PC-9 (cell line): ENCODE measurements around the gene ADIPOR2.

Experiments
- EZH2 ChIP-seq: fragments of 200-600 bp; sonication (generic); IDR thresholded peaks from 2 replicates; pipeline ENCODE4 v1.8.0; 2017; ENCODE audit warnings: antibody characterized with exemption, low read depth
- TF ChIP-seq, protein P1 (sequence below): fragments of 200-600 bp; sonication (generic); conservative IDR thresholded peaks from 2 replicates; pipeline ENCODE4 v1.6.1; 2017; ENCODE audit warnings: mixed run types, antibody characterized with exemption, mild to moderate bottlenecking, moderate library complexity

DNA sequence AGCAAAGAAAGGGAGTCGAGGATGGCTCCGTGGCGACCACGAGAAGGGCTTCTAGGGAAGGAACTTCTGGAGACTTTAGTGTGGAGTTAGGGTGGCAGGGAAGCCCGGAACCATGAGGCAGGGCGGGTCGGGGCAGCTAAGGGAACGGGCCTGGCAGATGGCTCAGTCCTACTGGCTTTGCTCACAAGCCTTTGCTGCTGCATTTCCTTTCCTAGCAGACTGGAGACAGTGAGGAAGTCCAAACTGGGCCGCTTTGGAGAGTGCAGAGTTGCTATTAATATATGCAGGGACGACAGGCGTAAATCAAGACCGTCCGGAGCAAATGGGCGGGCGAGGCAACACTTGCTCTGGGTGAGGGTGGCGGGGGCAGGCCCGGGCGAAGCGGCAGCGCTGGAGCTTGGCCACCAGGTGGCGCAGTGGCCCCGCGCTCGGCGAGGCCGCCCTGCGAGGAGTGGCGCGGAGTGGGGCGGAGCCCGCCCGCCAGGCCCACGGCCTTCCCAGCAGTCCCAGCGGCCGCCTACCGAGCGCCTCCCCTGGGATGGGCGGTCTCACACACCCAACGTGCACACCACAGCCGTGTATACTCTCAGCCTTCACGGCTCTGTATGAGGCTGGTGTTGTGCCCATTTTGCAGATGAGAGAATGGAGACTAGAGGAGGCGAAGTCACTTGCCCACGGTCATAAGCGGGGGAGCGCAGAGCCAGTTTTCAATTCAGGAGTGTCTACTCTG lies 105.1 kb downstream of the ADIPOR2 start:
- TF ChIP-seq, protein P1, sequence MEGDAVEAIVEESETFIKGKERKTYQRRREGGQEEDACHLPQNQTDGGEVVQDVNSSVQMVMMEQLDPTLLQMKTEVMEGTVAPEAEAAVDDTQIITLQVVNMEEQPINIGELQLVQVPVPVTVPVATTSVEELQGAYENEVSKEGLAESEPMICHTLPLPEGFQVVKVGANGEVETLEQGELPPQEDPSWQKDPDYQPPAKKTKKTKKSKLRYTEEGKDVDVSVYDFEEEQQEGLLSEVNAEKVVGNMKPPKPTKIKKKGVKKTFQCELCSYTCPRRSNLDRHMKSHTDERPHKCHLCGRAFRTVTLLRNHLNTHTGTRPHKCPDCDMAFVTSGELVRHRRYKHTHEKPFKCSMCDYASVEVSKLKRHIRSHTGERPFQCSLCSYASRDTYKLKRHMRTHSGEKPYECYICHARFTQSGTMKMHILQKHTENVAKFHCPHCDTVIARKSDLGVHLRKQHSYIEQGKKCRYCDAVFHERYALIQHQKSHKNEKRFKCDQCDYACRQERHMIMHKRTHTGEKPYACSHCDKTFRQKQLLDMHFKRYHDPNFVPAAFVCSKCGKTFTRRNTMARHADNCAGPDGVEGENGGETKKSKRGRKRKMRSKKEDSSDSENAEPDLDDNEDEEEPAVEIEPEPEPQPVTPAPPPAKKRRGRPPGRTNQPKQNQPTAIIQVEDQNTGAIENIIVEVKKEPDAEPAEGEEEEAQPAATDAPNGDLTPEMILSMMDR: peak; percentile 94
- no peak for TF ChIP-seq EZH2
